ENCODE results near the gene ZBTB16. TPM values are rescaled to one million over a fixed set of nuclear protein-coding genes. Genes with fewer than 3 reads are reported as not detected.

ZBTB16 gene
- total and polyA plus RNA-seq, 2 of the 4 experiments (the other 2 are of a cell fraction) = not detected

GRCh38 chr11:114207096-114207495 lies 147.6 kb downstream of the ZBTB16 start:
- Histone ChIP-seq H3K36me3 (ENCODE audit: control insufficient read depth, insufficient read depth, low read length) (no peaks in the 10 kb centered on the region), H2AFZ (replicated peaks; ENCODE audit: low read length, poor library complexity) (no peak overlapping the region), H3K4me1 (ENCODE audit: control insufficient read depth, insufficient read depth, low read length) (no peaks in the 10 kb centered on the region), H4K20me1 (ENCODE audit: insufficient read depth, low read length) (no peaks in the 10 kb centered on the region), H3K27me3 (ENCODE audit: control insufficient read depth, insufficient read depth, low read length) (peaks cover 33% of the 10 kb centered on the region), H2BK5ac (ENCODE audit: low read depth, low read length, poor library complexity, severe bottlenecking) (no peak overlapping the region), H4K8ac (ENCODE audit: low read depth in 2 of 2, low read length in 2 of 2) (no peak overlapping the region), H2BK20ac (ENCODE audit: low read depth, low read length) (no peak overlapping the region), H2AK5ac (ENCODE audit: low read depth, low read length) (no peak overlapping the region), H3K4ac (ENCODE audit: low read depth, low read length) (no peak overlapping the region), H3K4me2 (ENCODE audit: low read depth, low read length) (no peak overlapping the region), H3K9me3 (ENCODE audit: control insufficient read depth, insufficient read depth, low read length) (no peaks in the 10 kb centered on the region), H3K4me3 (ENCODE audit: insufficient read depth, low read depth, low read length) (no peak overlapping the region), H3K9ac (ENCODE audit: low read depth, low read length) (no peak overlapping the region), H4K5ac (ENCODE audit: low read depth, low read length) (no peak overlapping the region), H2BK15ac (ENCODE audit: low read depth, low read length) (no peak overlapping the region), H3K56ac (ENCODE audit: extremely low read depth, insufficient read depth, low read length) (no peak overlapping the region), H3K9me1 (ENCODE audit: insufficient read depth, low read length) (no peaks in the 10 kb centered on the region), H2AK9ac (replicated peaks; ENCODE audit: low read depth, low read length, poor library complexity) (no peak overlapping the region), H3K14ac (replicated peaks; ENCODE audit: low read depth, low read length) (no peak overlapping the region), H3K27ac (ENCODE audit: insufficient read depth, low read length) (no peak overlapping the region), H3K18ac (ENCODE audit: low read depth, low read length) (no peak overlapping the region), H2BK120ac (ENCODE audit: low read depth, low read length) (no peak overlapping the region), H4K91ac (ENCODE audit: insufficient read depth, low read depth, low read length) (no peak overlapping the region), H3K23ac (ENCODE audit: low read depth, low read length) (no peak overlapping the region), H3K79me1 (ENCODE audit: low read depth in 1 of 2, low read length in 2 of 2) (no peaks in the 10 kb centered on the region)
- intact Hi-C loops (cut with micrococcal nuclease) (no loop called here), in situ Hi-C loops (cut with MboI; ENCODE audit: low sequenced_read_pairs) (no loop called here), dilution Hi-C loops (cut with HindIII; ENCODE audit: low sequenced_read_pairs, unreplicated experiment) (no loop called here)
- no peak for DNase-seq
- ATAC-seq (ENCODE audit: low read depth) = no peak
- TF ChIP-seq CEBPB (IDR thresholded peaks at IDR 0.05; ENCODE audit: low read depth, low read length) = no peak
- TF ChIP-seq USF2 (IDR thresholded peaks at IDR 0.05; ENCODE audit: low read depth, low read length) = no peak
- no peak for TF ChIP-seq CHD1 (IDR thresholded peaks at IDR 0.05; ENCODE audit: low read depth, low read length)
- TF ChIP-seq BHLHE40 (IDR thresholded peaks at IDR 0.05; ENCODE audit: low read depth, low read length) = no peak
- no peak for TF ChIP-seq RFX5 (IDR thresholded peaks at IDR 0.05; ENCODE audit: low read depth, low read length)
- TF ChIP-seq MXI1 (IDR thresholded peaks at IDR 0.05; ENCODE audit: borderline replicate concordance, low read depth, low read length) = no peak
- CTCF ChIA-PET = no interaction called here
- POLR2A ChIA-PET (ENCODE audit: unreplicated experiment) = no interaction called here
- WGBS, 2 experiments (ENCODE audit: extremely low coverage in 2 of 2, insufficient read length in 1 of 2) = 82% methylated on average over 2 of the region's 4 CpGs; no CpG with 5 or more reads in 1 of the 2 experiments
- no TSS peak for BruUV-seq (replicated peaks)

All from IMR-90 (cell line).